Lower lobe of right lung (tissue), 2 donors: ENCODE results near the gene CIAO2B. TPM values are rescaled to one million over a fixed set of nuclear protein-coding genes. Genes with fewer than 3 reads are reported as not detected.

Source experiments
- ATAC-seq, 2 donors: fragments of 200-7000 bp; cut with Tn5 transposase; one replicate each; pipeline ENCODE4 v1.9.1; 2020 to 2022; ENCODE audit warnings: mild to moderate bottlenecking in 2 of 2, moderate library complexity in 2 of 2
- DNase-seq: peaks from one replicate; pipeline ENCODE4 v3.0.0-alpha.2; 2020
- H3K27ac ChIP-seq: fragments of 200-600 bp; one replicate; pipeline ENCODE4 v1.8.0; 2022
- H3K27me3 ChIP-seq: fragments of 200-600 bp; one replicate; pipeline ENCODE4 v1.8.0; 2022; ENCODE audit warnings: low read depth
- H3K36me3 ChIP-seq: fragments of 200-600 bp; one replicate; pipeline ENCODE4 v1.8.0; 2022; ENCODE audit warnings: mild to moderate bottlenecking
- H3K4me1 ChIP-seq: fragments of 200-600 bp; one replicate; pipeline ENCODE4 v1.8.0; 2022
- H3K4me3 ChIP-seq: fragments of 200-600 bp; one replicate; pipeline ENCODE4 v1.8.0; 2022; ENCODE audit warnings: mild to moderate bottlenecking
- H3K9me3 ChIP-seq: fragments of 200-600 bp; one replicate; pipeline ENCODE4 v1.8.0; 2022
- CTCF ChIP-seq: fragments of 200-600 bp; IDR thresholded peaks from one replicate; pipeline ENCODE4 v1.8.0; 2022; ENCODE audit warnings: antibody characterized with exemption, mild to moderate bottlenecking
- intact Hi-C: fragments of 100-400 bp; cut with DNase I; formaldehyde crosslinking; loops from one replicate; pipeline ENCODE4 v1.11.0; 2022
- total RNA-seq: library from RNA; stranded (reverse); fragmentation: NEBNext Ultra II Directional; extraction: Animal tissue kit (Norgen Biotek cat#: 25700); gene quantifications from one replicate; pipeline ENCODE4 v1.2.1, GENCODE V29; 2021
- donor health status: DM: no; HTN: yes; CAD: no; lungs with severe emphysema.

Gene CIAO2B
- total RNA-seq, 1 donor from 2014 or later: 76.8 TPM

DNA sequence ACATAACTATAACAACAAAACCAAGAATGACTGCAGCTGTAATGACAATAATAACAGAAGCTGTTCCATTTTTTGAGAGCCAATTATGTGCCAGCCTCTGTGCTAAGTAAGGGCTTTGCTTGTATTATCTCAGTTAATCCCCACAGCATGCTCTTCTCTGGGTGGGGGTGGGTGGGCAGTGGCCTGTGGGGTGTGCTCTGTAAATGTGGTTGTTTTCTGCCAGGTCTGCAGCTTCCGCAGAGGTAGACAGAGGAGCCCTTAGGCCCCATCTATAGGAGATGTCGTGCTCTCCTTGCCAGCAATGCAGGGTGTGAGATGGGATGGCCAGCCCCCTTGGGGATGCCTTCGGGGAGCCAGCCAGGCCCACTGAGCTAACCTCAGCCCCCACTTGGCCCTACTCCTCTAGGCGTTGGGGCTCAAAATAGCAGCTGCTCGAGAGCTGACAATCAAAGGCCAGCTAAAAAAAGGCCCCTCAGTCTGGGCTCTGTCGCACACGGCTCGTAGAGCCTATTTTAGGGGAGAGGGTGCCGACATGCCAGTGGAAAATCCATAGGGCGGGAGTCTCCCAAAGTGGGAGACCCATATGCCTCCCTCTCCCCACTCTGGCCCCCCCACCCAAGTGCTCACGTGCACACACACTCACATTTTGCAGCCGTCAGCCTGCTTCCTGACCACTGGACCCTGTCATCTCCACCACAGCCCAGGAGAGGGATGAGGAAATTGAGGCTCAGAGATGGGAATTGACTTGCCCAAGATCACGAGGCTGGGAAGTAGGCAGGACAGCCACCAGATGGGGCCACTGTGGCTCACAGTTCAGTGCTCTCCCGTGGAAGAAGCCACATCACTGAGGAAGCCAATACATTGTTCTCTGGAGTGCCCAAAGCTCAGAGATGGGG is 31.3 kb downstream of the CIAO2B start:
- peaks cover 58% of the 10 kb centered on the region for H3K4me1 ChIP-seq

GRCh38 chr16:66901626-66902025 is 32.6 kb downstream of the CIAO2B start:
- ATAC-seq (no peak), DNase-seq (peak; percentile 42)
- H3K9me3 ChIP-seq: no peaks in the 10 kb centered on the region
- no peaks in the 10 kb centered on the region for H3K36me3 ChIP-seq
- TF ChIP-seq CTCF: no peak
- H3K27me3 ChIP-seq: no peaks in the 10 kb centered on the region
- H3K4me1 ChIP-seq: peaks cover 61% of the 10 kb centered on the region
- no peak overlapping the region for H3K4me3 ChIP-seq
- intact Hi-C loops: no loop called here
- H3K27ac ChIP-seq: peak overlapping the region; percentile 74

More for the DNA sequence above, 31.3 kb downstream of the CIAO2B start:
- no peak for DNase-seq
- H3K4me3 ChIP-seq: no peak overlapping the region
- no peaks in the 10 kb centered on the region for H3K27me3 ChIP-seq
- H3K9me3 ChIP-seq: no peaks in the 10 kb centered on the region
- no peak overlapping the region for H3K27ac ChIP-seq
- H3K36me3 ChIP-seq: no peaks in the 10 kb centered on the region
- no peak for TF ChIP-seq CTCF
- intact Hi-C loops: no loop called here
- no peak for ATAC-seq

- Histone ChIP-seq H3K36me3 (no peaks in the 10 kb centered on the region), H3K27ac (peak overlapping the region; percentile 74), H3K27me3 (no peaks in the 10 kb centered on the region), H3K4me3 (no peak overlapping the region), H3K4me1 (peaks cover 58% of the 10 kb centered on the region), H3K9me3 (no peaks in the 10 kb centered on the region)
- ATAC-seq (peak; percentile 32 to 35), DNase-seq (no peak)
- no peak for TF ChIP-seq CTCF
- intact Hi-C loops: no loop called here
Observed at GRCh38 chr16:66900721-66901441, 33.3 kb downstream of the CIAO2B start.

GRCh38 chr16:66899945-66900710 is 34.1 kb downstream of the CIAO2B start:
- H3K36me3 ChIP-seq: no peaks in the 10 kb centered on the region
- peaks cover 51% of the 10 kb centered on the region for H3K4me1 ChIP-seq
- H3K27me3 ChIP-seq: no peaks in the 10 kb centered on the region
- no peaks in the 10 kb centered on the region for H3K9me3 ChIP-seq
- H3K4me3 ChIP-seq: no peak overlapping the region
- ATAC-seq (peak; percentile 59 to 66), DNase-seq (peak; percentile 76)
- intact Hi-C loops: no loop called here
- peak overlapping the region; percentile 74 for H3K27ac ChIP-seq
- TF ChIP-seq CTCF: no peak

GRCh38 chr16:66899310-66899944 is 34.8 kb downstream of the CIAO2B start:
- TF ChIP-seq CTCF: no peak
- H3K4me3 ChIP-seq: no peak overlapping the region
- DNase-seq: peak; percentile 34
- H3K9me3 ChIP-seq: no peaks in the 10 kb centered on the region
- H3K27me3 ChIP-seq: no peaks in the 10 kb centered on the region
- intact Hi-C loops: no loop called here
- no peaks in the 10 kb centered on the region for H3K36me3 ChIP-seq
- ATAC-seq: peak in 1 of 2 donors; percentile 13
- H3K27ac ChIP-seq: peak overlapping the region; percentile 74
- peaks cover 44% of the 10 kb centered on the region for H3K4me1 ChIP-seq
